SH-SY5Y (cell line): ENCODE results near the gene SLC39A5.

Experiments used
- GATA2 ChIP-seq: IDR thresholded peaks from 2 replicates; pipeline ENCODE4 v1.6.1; 2011; ENCODE audit warnings: mild to moderate bottlenecking, low read depth, low read length
- GATA3 ChIP-seq: IDR thresholded peaks from 2 replicates; pipeline ENCODE4 v1.6.1; 2011; ENCODE audit warnings: low read depth, mild to moderate bottlenecking, low read length, moderate library complexity

DNA sequence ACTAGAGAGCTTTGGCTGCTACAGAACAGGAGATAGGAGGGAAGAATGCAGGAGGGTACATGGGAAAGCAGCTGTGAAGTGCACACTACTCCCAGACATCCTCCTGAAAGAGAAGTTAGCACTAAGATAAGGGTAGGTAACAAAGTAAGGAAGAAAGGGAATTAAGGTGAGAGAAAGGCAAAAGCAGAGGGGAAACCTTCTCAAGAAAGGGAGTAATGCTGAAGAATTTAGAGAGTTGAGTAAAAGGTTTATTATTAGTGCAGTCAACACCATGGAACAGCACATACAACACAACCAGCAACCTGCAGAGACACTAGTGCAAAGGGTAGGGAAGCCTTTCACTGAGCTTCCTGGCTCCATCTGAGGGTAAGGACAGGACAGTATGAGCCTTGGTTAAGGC lies 25.6 kb upstream of the SLC39A5 start:
- TF ChIP-seq GATA2, result no peak
- no peak for TF ChIP-seq GATA3
